NT2/D1 (cell line): Measurements from ENCODE around the gene UBC.

Source experiments
- SUZ12 ChIP-seq: IDR thresholded peaks from 2 replicates; pipeline ENCODE4 v1.6.1; 2011; ENCODE audit not compliant: insufficient read length, insufficient read depth; ENCODE audit errors: extremely low read depth
- YY1 ChIP-seq: IDR thresholded peaks from 2 replicates; pipeline ENCODE4 v1.6.1; 2011; ENCODE audit not compliant: insufficient read length, insufficient read depth

DNA sequence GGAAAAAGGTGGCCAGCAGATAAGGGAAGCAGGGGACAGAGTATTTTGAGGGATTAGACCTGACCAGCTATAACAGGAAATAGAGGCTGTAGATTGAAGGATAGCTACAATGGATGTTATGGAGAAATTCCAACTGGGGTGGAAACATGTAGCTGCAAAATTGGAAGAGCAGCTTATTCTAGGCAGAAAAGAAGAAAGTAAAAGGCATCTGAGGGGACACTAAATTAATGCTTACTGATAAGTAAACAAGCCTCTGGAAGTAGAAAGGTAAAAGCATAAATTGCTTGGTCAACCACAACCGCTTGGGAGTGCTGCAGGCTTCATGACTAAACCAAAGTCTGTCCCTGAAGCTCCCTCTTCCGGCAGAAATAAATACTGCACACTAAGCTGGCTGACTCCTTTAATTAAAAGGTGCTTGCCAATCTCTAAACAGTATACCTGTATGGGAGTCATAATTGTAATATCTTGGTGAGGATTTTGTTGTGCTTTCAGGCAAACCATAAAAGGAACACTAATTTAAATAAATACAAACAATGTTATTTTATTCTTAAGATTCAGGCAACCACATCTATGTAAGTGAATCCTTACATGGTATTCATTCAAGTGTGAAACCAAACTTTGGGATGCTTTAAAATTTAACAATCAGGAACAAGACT, 7.7 kb downstream of the UBC start:
- TF ChIP-seq SUZ12 (no peak), YY1 (no peak)
